ENCODE data around the gene PANK1.

Gene PANK1

DNA sequence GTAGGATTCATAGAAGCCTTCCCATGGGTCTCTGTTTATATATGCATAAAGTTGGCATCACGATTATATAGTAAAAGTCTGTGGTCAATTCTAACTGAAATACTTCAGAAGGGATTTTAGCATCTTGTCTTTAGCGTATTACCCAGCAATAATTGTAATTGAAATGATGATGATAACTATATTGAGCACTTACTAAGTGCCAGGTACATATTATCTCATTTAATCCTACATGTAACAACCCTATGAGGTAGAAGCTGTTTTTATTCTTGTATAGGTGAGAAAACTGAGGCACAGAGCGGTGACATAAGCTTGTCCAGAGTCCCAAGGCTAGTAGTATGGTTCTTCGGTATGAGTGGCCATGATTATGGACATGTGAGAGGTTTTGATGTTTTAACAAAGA lies 33.8 kb downstream of the PANK1 start:
- H3K27ac Mint-ChIP-seq: no peak overlapping the region
- no peaks in the 10 kb centered on the region for H3K27me3 Mint-ChIP-seq
- H3K4me1 Mint-ChIP-seq: peaks cover 16% of the 10 kb centered on the region
- ATAC-seq: no peak
- H3K4me3 Mint-ChIP-seq: no peak overlapping the region
- DNase-seq: no peak
- H3K9me3 Mint-ChIP-seq: no peaks in the 10 kb centered on the region

DNA sequence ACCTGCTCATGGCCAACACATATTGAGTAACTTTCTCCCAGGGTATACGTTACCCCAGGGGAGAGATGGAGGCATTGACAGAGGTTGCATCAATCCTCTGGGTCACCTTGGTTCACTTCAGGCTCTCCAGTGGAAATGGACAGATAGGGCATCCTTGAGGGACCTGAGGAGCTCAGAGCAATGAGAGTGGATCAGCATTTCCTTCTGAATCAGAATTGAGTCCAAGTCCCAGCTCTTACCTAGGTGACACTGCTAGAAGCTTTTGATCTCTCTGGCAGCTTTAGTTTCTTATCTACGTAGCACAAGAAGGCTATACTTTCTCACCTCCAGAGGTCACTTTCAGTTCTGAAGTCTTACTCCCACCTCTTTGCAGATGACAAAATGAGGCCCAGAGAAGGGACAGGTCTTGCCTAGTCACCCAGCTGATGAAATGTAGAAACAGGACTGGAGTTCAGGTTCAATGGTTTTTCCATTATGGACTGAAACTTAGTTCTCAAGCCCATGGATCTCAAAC lies 35.2 kb downstream of the PANK1 start:
- ATAC-seq (peak; percentile 95), DNase-seq (peak; percentile 1 to 18)
- Mint-ChIP-seq H3K4me3 (no peak overlapping the region), H3K27ac (peak overlapping the region in 1 of 2 donors; percentile 93), H3K4me1 (peaks cover 10% of the 10 kb centered on the region), H3K27me3 (no peaks in the 10 kb centered on the region), H3K9me3 (no peaks in the 10 kb centered on the region)

DNA sequence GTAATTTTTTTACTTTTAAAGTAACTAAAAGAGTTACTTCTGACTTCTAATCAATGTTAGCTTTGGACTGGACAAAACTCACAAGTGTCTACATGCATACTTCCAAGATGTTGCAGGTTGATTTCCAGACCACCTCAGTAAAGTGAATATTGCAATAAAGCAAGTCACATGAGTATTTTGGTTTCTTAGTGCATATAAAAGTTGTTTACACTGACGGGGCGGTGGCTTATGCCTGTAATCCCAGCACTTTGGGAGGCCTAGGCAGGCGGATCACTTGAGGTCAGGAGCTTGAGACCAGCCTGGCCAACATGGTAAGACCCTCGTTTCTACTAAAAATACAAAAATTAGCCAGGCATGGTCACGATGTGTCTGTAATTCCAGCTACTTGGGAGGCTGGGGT lies 40.8 kb downstream of the PANK1 start:
- H3K4me1 Mint-ChIP-seq: no peaks in the 10 kb centered on the region

DNA sequence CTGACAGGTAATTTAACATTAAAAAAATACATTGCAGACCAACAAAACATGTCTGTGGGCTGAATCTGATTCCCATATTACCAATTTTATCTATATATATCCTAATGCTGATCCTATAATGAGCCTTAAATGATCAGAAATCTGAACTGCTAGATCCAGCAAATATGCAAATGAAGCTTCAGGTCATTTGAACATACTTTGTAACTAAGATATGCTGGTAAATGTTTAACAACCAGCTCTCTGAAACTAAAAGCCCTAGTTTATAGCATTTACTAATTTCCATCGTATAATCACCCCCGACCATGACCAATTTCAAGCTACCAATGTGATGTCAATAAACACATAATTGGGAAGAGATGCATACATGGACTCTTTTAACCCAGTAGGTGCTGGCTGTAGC lies 42.1 kb downstream of the PANK1 start:
- ATAC-seq (no peak), DNase-seq (no peak)
- Mint-ChIP-seq H3K4me1 (no peaks in the 10 kb centered on the region), H3K4me3 (no peak overlapping the region), H3K9me3 (no peaks in the 10 kb centered on the region), H3K27me3 (no peaks in the 10 kb centered on the region), H3K27ac (no peak overlapping the region)

More for the DNA sequence above, 40.8 kb downstream of the PANK1 start:
- Mint-ChIP-seq H3K4me3 (no peak overlapping the region), H3K27me3 (no peaks in the 10 kb centered on the region), H3K27ac (no peak overlapping the region), H3K9me3 (no peaks in the 10 kb centered on the region)
- DNase-seq: no peak
- ATAC-seq: no peak

DNA sequence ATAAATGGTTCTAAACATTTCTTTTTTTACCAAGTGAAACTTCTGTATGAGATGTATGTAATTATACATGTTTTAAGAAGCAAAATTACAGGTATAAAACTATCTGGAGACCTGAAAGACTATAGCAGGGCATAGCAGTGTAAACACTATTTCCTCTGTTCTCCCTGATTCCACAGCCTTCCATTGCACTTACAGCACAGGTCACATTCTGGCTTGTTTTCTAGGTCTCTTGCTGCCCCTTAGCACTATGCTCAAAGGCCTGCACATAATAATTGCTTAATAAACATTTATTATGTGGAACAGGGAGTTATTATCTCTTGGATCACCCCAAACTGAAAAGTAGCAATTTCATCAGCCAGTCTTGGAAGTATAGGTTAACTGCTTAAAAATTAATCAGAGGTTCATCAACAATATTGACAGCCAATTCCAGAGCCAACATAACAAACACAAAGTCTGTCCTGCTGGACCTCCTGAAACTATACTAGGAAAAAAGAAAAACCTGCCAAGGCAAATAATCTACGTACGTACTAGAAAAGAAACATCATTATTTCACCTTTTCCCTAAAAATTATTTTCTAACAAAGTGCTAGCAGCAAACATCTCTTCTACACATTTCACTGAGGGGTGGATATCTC lies 43.2 kb downstream of the PANK1 start:
- no peaks in the 10 kb centered on the region for H3K9me3 Mint-ChIP-seq
- DNase-seq: no peak
- ATAC-seq: no peak
- no peaks in the 10 kb centered on the region for H3K4me1 Mint-ChIP-seq
- H3K4me3 Mint-ChIP-seq: no peak overlapping the region
- no peak overlapping the region for H3K27ac Mint-ChIP-seq
- no peaks in the 10 kb centered on the region for H3K27me3 Mint-ChIP-seq

DNA sequence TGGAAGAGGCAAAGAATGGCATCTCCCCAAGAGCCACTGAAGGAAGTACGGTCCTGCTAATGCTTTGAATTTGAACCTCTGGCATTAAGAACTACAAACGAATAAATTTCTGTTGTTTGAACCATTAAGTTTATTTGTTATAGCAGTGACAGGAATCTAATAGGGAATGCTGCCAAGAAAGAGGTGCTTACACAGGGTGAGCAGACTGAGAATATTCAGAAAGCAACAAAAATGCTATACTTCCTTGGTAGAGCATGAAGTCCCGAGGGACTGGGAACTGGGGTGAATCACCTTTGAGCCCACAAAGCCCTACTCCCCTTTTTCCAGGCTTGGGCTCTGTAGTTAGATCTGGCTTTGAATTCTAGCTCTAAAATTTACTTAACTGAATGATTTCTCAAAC lies 45.0 kb downstream of the PANK1 start:
- H3K9me3 Mint-ChIP-seq: no peaks in the 10 kb centered on the region
- ATAC-seq (no peak), DNase-seq (no peak)
- no peaks in the 10 kb centered on the region for H3K27me3 Mint-ChIP-seq
- H3K27ac Mint-ChIP-seq: no peak overlapping the region
- H3K4me3 Mint-ChIP-seq: no peak overlapping the region
- no peaks in the 10 kb centered on the region for H3K4me1 Mint-ChIP-seq

DNA sequence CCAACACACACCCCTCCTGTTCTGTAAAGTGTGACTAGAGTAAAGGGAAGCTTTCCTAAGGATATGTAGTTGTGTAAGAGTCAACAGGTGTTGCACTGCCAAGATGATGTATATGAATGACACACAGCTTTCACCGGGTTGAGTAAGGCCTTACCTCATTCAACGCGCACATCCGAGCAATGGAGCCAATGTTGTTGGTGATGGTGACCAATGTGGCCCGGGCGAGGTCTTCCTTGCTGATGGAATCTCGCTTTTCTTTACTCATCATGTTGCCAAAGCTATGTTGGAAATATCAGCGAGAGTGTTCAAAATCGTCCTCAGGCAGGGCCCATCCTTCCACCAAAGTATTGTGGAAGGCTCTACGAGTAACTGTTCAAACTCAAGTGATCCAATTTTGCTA lies 52.0 kb downstream of the PANK1 start:
- no peak for ATAC-seq

DNA sequence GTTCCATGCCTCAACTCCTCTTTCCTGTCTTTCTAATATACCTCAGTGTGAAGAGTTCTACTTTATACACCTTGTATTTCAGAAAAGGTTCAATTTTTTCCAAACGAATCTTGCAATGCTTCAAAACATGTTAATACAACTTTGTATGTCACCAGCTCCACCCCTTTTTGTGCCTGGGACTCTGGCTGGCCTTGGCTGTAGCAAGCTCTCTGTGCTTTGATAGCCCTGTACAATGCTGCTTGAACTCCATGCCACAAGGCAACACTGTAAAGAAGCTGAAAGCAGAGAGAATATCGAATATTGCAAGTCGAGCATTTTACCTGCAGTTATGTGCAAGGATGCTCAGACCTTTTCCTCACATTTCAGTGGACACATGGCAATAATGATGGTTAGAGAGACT lies 52.5 kb downstream of the PANK1 start:
- Mint-ChIP-seq H3K27me3 (peaks cover 6% of the 10 kb centered on the region), H3K4me3 (no peak overlapping the region), H3K4me1 (peaks cover 5% of the 10 kb centered on the region), H3K9me3 (no peaks in the 10 kb centered on the region), H3K27ac (no peak overlapping the region)
- ATAC-seq: no peak
- no peak for DNase-seq

More for the DNA sequence above, 52.0 kb downstream of the PANK1 start:
- Mint-ChIP-seq H3K4me1 (peaks cover 5% of the 10 kb centered on the region), H3K27me3 (peaks cover 6% of the 10 kb centered on the region), H3K9me3 (no peaks in the 10 kb centered on the region), H3K4me3 (no peak overlapping the region), H3K27ac (no peak overlapping the region)
- DNase-seq: no peak

DNA sequence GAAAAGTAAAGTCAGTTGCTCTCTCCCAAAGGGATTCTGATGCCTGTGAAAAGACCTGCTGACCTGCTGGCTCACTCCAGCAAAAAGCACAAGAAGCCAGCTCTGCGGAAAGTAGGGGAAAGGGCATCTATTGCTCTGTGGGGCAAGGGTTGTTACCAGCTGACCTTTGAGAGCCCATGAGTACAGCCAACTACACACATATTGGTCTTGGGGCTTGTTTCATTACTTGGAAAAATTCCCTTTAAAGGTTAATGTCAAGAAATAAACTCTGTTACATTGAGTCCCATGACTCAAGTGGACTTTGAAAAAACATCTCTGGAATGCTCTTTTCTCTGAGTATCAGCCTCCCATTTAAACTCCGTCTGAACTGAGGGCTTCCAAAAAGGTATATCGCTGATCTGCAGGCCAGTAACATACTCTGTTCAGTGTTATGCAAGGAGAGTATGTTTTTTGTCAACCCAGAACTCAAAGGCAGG lies 53.2 kb downstream of the PANK1 start:
- no peaks in the 10 kb centered on the region for H3K9me3 Mint-ChIP-seq
- peaks cover 5% of the 10 kb centered on the region for H3K4me1 Mint-ChIP-seq

DNA sequence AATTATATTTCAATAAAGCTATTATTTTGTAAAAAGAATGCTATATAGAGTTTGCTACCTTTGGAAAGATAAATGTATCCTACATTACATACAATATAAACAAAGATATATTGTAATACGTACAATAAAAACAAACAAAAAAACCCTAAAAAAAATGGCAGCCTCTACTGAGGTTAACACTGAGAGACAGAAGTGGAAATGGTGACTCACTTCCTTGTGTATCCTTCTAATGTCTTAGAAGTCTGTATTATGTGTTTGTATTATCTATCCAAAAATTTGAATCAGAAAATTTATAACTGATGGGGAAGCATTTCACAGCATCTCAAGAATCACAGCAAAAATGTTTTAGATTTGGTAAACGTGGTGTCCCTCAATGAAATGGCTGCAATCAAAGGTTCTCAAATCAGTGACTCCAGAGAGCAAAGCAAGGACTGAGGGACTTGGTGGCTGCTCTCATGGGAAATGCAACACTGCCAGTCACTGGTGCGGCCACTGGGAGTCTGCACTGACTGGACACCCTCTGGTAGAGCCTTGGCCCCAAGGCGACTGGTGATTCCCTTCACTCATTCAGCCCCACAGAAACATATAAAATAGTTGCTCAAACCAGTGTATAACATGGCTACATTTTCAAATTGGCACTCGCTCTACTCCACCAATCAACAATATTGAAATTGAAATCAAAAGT lies 53.8 kb downstream of the PANK1 start:
- H3K27me3 Mint-ChIP-seq: peaks cover 6% of the 10 kb centered on the region
- no peak overlapping the region for H3K4me3 Mint-ChIP-seq
- H3K9me3 Mint-ChIP-seq: no peaks in the 10 kb centered on the region
- ATAC-seq: no peak
- no peak for DNase-seq
- H3K27ac Mint-ChIP-seq: no peak overlapping the region
- peaks cover 5% of the 10 kb centered on the region for H3K4me1 Mint-ChIP-seq

More for the DNA sequence above, 53.2 kb downstream of the PANK1 start:
- DNase-seq (no peak), ATAC-seq (no peak)
- H3K27me3 Mint-ChIP-seq: peaks cover 6% of the 10 kb centered on the region
- no peak overlapping the region for H3K4me3 Mint-ChIP-seq
- no peak overlapping the region for H3K27ac Mint-ChIP-seq

DNA sequence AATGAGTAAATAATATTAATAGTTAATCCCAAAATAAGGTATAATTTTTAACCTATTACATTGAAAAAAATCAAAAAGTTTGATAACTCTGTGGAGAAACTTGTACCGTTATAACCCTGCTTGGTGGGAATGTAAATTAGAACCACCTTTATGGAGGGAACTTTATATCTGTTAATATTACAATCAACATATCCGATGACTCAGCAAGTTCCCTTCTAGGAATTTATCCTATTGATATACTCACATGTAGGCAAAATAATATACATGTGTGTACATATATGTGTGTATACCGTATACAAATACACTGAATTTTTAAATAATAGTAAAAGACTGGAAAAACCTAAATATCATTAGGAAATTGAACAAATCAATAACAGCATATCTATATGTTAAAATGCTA lies 54.7 kb downstream of the PANK1 start:
- no peak overlapping the region for H3K27ac Mint-ChIP-seq
- ATAC-seq: no peak

DNA sequence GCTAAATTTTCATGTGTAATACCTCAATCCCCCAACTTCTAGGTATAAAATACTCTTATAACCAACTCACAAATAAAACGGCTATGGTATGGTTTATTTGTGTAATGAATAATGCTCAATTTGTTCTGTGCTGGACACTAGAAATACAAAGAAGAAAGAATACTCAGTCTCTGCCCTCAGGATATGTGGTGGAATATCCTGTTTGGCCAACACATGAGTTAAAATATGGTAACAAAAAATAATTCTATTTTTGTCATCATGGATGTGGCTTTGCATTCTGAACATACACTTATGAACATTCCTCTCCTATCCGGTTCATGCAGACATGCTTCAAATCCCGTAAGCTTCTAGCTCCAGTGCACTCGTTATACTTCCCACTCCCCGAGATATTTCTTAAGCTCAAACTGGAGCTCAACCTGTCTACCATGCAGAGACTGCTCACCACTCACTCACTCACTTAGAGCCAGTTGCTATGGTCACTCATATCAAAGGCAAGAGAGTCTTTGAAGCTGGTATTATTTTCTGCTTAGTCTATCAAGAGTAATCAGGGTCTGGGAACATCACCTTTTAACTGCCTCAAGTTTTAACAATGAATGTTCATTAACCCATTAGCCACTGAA lies 55.8 kb downstream of the PANK1 start:
- ATAC-seq: no peak
- DNase-seq: no peak
- peaks cover 6% of the 10 kb centered on the region for H3K27me3 Mint-ChIP-seq
- H3K27ac Mint-ChIP-seq: no peak overlapping the region
- no peak overlapping the region for H3K4me3 Mint-ChIP-seq
- H3K9me3 Mint-ChIP-seq: no peaks in the 10 kb centered on the region
- peaks cover 5% of the 10 kb centered on the region for H3K4me1 Mint-ChIP-seq

More for the DNA sequence above, 54.7 kb downstream of the PANK1 start:
- no peak for DNase-seq
- H3K27me3 Mint-ChIP-seq: peaks cover 6% of the 10 kb centered on the region
- no peak overlapping the region for H3K4me3 Mint-ChIP-seq
- peaks cover 5% of the 10 kb centered on the region for H3K4me1 Mint-ChIP-seq
- H3K9me3 Mint-ChIP-seq: no peaks in the 10 kb centered on the region

DNA sequence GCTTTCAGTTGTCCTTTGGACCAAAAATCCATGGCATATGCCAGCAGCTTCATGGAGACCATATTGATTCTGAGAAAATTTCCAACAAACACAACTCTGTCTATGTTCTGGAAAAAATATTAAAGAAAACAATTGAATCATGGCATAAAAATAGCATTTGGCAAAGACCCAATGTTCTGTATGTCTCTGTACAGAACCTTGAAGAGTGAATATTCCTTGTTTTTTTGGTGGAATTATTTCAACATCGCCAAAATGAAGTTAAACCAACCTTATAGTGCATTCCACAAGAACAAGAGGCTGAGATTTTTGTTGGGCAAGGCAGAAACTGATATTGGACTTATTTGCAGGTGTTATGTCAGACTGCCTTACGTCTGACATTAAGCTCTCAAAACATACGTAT lies 56.4 kb downstream of the PANK1 start:
- Mint-ChIP-seq H3K4me1 (peaks cover 5% of the 10 kb centered on the region), H3K9me3 (no peaks in the 10 kb centered on the region), H3K27me3 (peaks cover 7% of the 10 kb centered on the region), H3K4me3 (no peak overlapping the region), H3K27ac (no peak overlapping the region)
- ATAC-seq: no peak
- DNase-seq: no peak

DNA sequence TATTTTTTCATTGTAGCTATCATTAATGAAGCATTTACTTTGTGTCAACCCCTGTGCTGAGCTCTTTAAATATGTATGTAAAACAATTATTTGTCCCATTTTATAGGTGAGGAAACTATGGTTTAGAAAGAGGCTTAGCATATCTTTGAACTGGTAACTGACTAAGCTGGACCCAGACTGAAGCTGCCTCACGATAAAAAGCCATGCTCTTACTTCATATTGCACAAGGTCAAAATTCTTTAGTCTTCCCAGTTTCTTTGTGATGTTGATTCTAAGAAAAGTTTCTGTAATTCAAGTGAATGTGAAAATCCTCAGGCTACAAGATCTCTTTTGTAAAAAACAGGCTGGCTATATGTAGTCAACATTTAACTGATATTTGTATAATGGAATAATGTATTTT lies 63.0 kb downstream of the PANK1 start:
- no peak overlapping the region for H3K27ac Mint-ChIP-seq
- ATAC-seq: no peak
- H3K27me3 Mint-ChIP-seq: peaks cover 13% of the 10 kb centered on the region
- DNase-seq: no peak
- H3K9me3 Mint-ChIP-seq: no peaks in the 10 kb centered on the region
- no peak overlapping the region for H3K4me3 Mint-ChIP-seq
- no peaks in the 10 kb centered on the region for H3K4me1 Mint-ChIP-seq

DNA sequence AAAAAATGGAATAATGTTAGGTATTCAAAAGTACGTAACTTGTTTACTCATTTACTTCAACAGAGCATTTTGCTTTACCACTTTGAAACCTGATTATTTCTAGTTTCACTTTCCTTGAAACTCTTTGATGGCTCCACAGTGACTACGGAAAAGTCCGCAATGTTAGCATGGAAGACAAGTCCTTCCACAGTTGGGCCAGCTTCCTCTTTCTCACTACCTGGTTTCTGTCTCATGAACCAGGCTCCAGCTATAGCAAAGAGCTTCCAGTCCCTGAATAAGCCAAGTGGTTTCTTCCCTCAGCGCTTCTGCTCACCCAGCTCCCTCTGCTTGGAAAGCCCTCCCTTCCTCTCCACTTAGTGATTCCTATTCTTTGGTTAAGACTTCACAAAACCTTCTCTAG lies 64.8 kb downstream of the PANK1 start:
- H3K9me3 Mint-ChIP-seq: no peaks in the 10 kb centered on the region
- no peak overlapping the region for H3K4me3 Mint-ChIP-seq
- H3K4me1 Mint-ChIP-seq: no peaks in the 10 kb centered on the region
- H3K27ac Mint-ChIP-seq: no peak overlapping the region
- DNase-seq: no peak
- no peak for ATAC-seq
- peaks cover 13% of the 10 kb centered on the region for H3K27me3 Mint-ChIP-seq

DNA sequence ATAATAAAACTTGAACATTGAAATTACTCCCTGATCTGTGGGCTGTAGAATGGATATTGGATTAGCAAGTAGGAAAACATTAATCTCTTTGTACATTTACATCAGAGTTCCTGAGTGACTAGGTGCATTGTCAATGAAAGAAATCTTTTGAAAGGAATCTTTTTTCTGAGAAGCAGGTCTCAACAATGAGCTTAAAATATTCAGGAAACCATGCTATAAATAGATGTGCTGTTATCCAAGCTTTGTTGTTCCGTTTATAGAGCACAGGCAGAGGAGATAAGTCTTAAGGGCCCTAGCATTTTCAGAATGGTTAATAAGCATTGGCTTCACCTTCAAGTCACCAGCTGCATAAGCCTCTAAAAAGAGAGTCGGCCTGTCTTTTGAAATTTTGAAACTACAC lies 68.3 kb downstream of the PANK1 start:
- H3K9me3 Mint-ChIP-seq: no peaks in the 10 kb centered on the region
- H3K27me3 Mint-ChIP-seq: no peaks in the 10 kb centered on the region
- no peaks in the 10 kb centered on the region for H3K4me1 Mint-ChIP-seq
- H3K27ac Mint-ChIP-seq: no peak overlapping the region
- no peak overlapping the region for H3K4me3 Mint-ChIP-seq
- no peak for ATAC-seq
- no peak for DNase-seq
